EL (cell line): ENCODE results near the gene ITGAL.
A peak's percentile ranks its signal among the peaks of the same experiment; 100 is the strongest.

Experiments
- DNase-seq: peaks from one replicate; pipeline ENCODE4 v3.0.0-alpha.2; 2016

Gene ITGAL

GRCh38 chr16:30571445-30572322, 99.1 kb downstream of the ITGAL start, which contains the start of gene ZNF688:
ZNF688 (minus strand) TSS chr16:30571714; CDS start chr16:30571629, 85 bp downstream.
- peak; percentile 99 for DNase-seq
